HepG2 (cell line): Measurements from ENCODE around the gene OGA. TPM values are rescaled to one million over a fixed set of nuclear protein-coding genes. Genes with fewer than 3 reads are reported as not detected.

Experiments used
- IRF9 ChIP-seq: sonication (generic); formaldehyde crosslinking; IDR thresholded peaks from 2 replicates; pipeline ENCODE4 v1.8.0; 2022; ENCODE audit warnings: missing genetic modification reagents, mild to moderate bottlenecking, borderline replicate concordance
- LCORL ChIP-seq, 2 experiments: fragments of 450-650 bp in 1 of 2; sonication (generic) in 1 of 2; formaldehyde crosslinking in 1 of 2; IDR thresholded peaks; 2 replicates each; pipeline versions ENCODE4 v1.5.0 to v1.6.1; 2017 to 2020; ENCODE audit warnings: antibody characterized with exemption in 1 of 2, missing genetic modification reagents in 1 of 2
- MTF2 ChIP-seq: sonication (generic); formaldehyde crosslinking; IDR thresholded peaks from 2 replicates; pipeline ENCODE4 v1.5.0; 2020; ENCODE audit warnings: missing genetic modification reagents, borderline replicate concordance
- SMAD3 ChIP-seq: sonication (generic); formaldehyde crosslinking; IDR thresholded peaks from 2 replicates; pipeline ENCODE4 v1.4.0; 2020; ENCODE audit warnings: missing genetic modification reagents
- SOX13 ChIP-seq, 3 experiments: fragments of 450-650 bp in 1 of 3; sonication (generic) in 1 of 3; formaldehyde crosslinking in 1 of 3; IDR thresholded peaks in 2 of 3; conservative IDR thresholded peaks in 1 of 3; 2 replicates each; pipeline versions ENCODE4 v1.5.0 to v1.6.1; 2016 to 2020; ENCODE audit warnings: antibody characterized with exemption in 1 of 3, mild to moderate bottlenecking in 1 of 3, missing compliant biosample characterization in 1 of 3, missing genetic modification reagents in 1 of 3, moderate library complexity in 1 of 3
- SP2 ChIP-seq: sonication (generic); formaldehyde crosslinking; IDR thresholded peaks from 2 replicates; pipeline ENCODE4 v1.5.1; 2020; ENCODE audit warnings: mild to moderate bottlenecking, missing genetic modification reagents
- ZNF839 ChIP-seq: sonication (generic); formaldehyde crosslinking; IDR thresholded peaks from 2 replicates; pipeline ENCODE4 v1.4.0; 2020; ENCODE audit warnings: missing genetic modification reagents, mild to moderate bottlenecking, borderline replicate concordance
- polyA plus RNA-seq, 8 experiments: library from polyadenylated mRNA; depleted of rRNA in 3 of 8; stranded (reverse) in 7 of 8; unstranded in 1 of 8; fragments of >200 nt; fragmentation: Illumina TruSeq in 4 of 8; extraction: Trizol in 4 of 8; gene quantifications; 2 replicates each; pipeline versions ENCODE4 v1.2.1 to v1.2.3, GENCODE V29; 2011 to 2016; ENCODE audit warnings: low read depth in 4 of 8, missing spikeins in 1 of 8, mixed read lengths in 1 of 8; ENCODE audit not compliant: insufficient read depth in 1 of 8
- total RNA-seq, 5 experiments: library from RNA; depleted of rRNA; stranded (reverse); fragments of >200 nt; fragmentation: Illumina TruSeq; extraction: Trizol; gene quantifications; 2 replicates each; pipeline ENCODE4 v1.2.3, GENCODE V29; 2016; ENCODE audit warnings: low read depth in 1 of 5
- TF ChIP-seq, protein P1 (sequence below): sonication (generic); formaldehyde crosslinking; conservative IDR thresholded peaks from 2 replicates; pipeline ENCODE4 v1.4.0; 2020; ENCODE audit warnings: missing genetic modification reagents
- TF ChIP-seq, protein P2 (sequence below): sonication (generic); formaldehyde crosslinking; IDR thresholded peaks from 2 replicates; pipeline ENCODE4 v1.9.0; 2021; ENCODE audit warnings: mild to moderate bottlenecking, missing genetic modification reagents

Gene OGA
- total and polyA plus RNA-seq, 2 of the 13 experiments (the other 11 are each of a cell fraction or from before 2014, with no cell fraction given) = 33.2 to 39.8 TPM

GRCh38 chr10:101797403-101798059, 20.7 kb downstream of the OGA start (continued):
- no peak for TF ChIP-seq IRF9 (CRISPR knock-in tag)
- TF ChIP-seq, protein P1, sequence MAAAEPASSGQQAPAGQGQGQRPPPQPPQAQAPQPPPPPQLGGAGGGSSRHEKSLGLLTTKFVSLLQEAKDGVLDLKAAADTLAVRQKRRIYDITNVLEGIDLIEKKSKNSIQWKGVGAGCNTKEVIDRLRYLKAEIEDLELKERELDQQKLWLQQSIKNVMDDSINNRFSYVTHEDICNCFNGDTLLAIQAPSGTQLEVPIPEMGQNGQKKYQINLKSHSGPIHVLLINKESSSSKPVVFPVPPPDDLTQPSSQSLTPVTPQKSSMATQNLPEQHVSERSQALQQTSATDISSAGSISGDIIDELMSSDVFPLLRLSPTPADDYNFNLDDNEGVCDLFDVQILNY (CRISPR knock-in tag) = no peak
- TF ChIP-seq ZNF839 = no peak
- no peak for TF ChIP-seq LCORL (IDR thresholded peaks at IDR 0.05)
- no peak for TF ChIP-seq LCORL (CRISPR knock-in tag; IDR thresholded peaks at IDR 0.05)
- TF ChIP-seq SP2 (CRISPR knock-in tag) = no peak
- TF ChIP-seq, protein P2, sequence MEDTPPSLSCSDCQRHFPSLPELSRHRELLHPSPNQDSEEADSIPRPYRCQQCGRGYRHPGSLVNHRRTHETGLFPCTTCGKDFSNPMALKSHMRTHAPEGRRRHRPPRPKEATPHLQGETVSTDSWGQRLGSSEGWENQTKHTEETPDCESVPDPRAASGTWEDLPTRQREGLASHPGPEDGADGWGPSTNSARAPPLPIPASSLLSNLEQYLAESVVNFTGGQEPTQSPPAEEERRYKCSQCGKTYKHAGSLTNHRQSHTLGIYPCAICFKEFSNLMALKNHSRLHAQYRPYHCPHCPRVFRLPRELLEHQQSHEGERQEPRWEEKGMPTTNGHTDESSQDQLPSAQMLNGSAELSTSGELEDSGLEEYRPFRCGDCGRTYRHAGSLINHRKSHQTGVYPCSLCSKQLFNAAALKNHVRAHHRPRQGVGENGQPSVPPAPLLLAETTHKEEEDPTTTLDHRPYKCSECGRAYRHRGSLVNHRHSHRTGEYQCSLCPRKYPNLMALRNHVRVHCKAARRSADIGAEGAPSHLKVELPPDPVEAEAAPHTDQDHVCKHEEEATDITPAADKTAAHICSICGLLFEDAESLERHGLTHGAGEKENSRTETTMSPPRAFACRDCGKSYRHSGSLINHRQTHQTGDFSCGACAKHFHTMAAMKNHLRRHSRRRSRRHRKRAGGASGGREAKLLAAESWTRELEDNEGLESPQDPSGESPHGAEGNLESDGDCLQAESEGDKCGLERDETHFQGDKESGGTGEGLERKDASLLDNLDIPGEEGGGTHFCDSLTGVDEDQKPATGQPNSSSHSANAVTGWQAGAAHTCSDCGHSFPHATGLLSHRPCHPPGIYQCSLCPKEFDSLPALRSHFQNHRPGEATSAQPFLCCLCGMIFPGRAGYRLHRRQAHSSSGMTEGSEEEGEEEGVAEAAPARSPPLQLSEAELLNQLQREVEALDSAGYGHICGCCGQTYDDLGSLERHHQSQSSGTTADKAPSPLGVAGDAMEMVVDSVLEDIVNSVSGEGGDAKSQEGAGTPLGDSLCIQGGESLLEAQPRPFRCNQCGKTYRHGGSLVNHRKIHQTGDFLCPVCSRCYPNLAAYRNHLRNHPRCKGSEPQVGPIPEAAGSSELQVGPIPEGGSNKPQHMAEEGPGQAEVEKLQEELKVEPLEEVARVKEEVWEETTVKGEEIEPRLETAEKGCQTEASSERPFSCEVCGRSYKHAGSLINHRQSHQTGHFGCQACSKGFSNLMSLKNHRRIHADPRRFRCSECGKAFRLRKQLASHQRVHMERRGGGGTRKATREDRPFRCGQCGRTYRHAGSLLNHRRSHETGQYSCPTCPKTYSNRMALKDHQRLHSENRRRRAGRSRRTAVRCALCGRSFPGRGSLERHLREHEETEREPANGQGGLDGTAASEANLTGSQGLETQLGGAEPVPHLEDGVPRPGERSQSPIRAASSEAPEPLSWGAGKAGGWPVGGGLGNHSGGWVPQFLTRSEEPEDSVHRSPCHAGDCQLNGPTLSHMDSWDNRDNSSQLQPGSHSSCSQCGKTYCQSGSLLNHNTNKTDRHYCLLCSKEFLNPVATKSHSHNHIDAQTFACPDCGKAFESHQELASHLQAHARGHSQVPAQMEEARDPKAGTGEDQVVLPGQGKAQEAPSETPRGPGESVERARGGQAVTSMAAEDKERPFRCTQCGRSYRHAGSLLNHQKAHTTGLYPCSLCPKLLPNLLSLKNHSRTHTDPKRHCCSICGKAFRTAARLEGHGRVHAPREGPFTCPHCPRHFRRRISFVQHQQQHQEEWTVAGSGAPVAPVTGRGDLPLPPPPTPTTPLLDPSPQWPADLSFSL = no peak
- TF ChIP-seq SOX13 (IDR thresholded peaks at IDR 0.05) = no peak
- TF ChIP-seq SOX13 (CRISPR knock-in tag; conservative IDR thresholded peaks at IDR 0.05 in 1 of 2, IDR thresholded peaks at IDR 0.05 in 1 of 2) = no peak
- TF ChIP-seq SMAD3 = no peak
- no peak for TF ChIP-seq MTF2 (CRISPR knock-in tag)
